ENCODE data around the gene TNS3.

TNS3 gene

DNA sequence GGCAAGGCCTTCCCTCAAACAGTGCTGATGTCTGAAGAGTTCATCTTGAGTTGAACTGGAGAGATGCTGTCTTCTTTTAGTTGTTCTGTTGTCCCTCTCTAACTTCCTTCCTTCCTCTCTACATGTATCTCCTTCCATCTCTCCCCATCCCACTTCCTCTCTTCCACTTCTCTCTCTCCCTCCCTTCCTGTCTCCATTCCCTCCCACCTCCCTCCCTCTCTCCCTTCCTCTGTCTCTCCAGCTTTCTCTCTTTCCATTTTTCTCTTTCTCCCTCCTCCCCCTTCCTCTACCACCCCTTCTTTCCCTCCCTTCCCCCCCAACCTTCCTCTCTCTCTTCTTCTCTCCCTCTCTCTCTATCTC, 40.7 kb upstream of the TNS3 start:
- no peak for DNase-seq (ENCODE audit: low read depth)
- TF ChIP-seq, protein P1, sequence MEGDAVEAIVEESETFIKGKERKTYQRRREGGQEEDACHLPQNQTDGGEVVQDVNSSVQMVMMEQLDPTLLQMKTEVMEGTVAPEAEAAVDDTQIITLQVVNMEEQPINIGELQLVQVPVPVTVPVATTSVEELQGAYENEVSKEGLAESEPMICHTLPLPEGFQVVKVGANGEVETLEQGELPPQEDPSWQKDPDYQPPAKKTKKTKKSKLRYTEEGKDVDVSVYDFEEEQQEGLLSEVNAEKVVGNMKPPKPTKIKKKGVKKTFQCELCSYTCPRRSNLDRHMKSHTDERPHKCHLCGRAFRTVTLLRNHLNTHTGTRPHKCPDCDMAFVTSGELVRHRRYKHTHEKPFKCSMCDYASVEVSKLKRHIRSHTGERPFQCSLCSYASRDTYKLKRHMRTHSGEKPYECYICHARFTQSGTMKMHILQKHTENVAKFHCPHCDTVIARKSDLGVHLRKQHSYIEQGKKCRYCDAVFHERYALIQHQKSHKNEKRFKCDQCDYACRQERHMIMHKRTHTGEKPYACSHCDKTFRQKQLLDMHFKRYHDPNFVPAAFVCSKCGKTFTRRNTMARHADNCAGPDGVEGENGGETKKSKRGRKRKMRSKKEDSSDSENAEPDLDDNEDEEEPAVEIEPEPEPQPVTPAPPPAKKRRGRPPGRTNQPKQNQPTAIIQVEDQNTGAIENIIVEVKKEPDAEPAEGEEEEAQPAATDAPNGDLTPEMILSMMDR (IDR thresholded peaks at IDR 0.05; ENCODE audit: low read depth, low read length, missing control alignments), result no peak
- no peak overlapping the region for H3K4me3 ChIP-seq (ENCODE audit: low read depth, low read length)

DNA sequence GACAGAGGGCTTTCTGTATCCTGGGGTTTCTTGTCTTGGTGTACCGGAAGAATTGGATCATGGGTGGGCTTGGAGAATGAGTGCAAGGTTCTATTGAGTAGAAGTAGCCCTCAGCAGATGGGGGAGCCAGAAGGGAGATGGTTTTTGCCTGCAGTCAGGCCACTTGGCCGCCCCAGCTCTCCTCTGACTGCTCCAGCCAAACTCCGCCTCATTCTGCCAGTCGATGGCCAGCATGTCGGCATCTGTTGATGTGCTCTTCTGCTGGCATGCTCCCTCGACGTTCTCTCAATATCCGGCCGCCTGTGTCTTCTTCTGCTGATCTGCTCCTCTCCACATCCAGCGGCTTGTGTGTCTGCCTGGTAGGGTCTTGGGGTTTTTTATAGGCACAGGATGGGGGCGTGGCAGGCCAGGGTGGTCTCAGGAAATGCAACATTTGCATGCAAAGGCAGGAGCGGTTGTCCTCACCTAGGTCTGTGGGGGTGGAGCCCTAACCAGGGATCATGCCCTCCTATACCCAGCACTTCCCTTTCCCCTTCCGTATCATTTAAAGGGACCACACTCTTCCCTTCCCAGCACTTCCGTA, 40.2 kb upstream of the TNS3 start:
- TF ChIP-seq, protein P1 (IDR thresholded peaks at IDR 0.05; ENCODE audit: low read depth, low read length, missing control alignments), result no peak
- no peak for DNase-seq (ENCODE audit: low read depth)
- no peak overlapping the region for H3K4me3 ChIP-seq (ENCODE audit: low read depth, low read length)

DNA sequence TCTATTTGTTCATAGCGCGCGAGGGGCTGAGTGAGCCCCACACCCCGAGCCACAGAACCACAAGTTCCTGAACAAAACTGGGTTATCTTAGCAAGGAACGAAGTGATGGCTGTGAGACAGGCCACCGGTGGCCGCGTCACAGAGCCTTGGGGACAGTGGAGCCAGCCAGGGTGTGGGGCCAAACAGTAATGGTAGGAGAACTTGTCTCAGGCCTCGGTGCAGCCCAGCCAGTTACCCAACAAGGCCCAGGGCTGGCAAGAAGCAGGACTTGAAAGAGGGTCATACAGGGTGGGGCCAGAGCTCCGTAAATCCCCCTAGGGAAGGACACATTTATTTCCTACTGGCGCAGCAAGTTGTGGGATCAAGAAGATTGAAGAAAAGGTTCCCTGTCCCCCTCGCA, 39.4 kb upstream of the TNS3 start:
- DNase-seq (ENCODE audit: low read depth), result no peak
- TF ChIP-seq, protein P1 (IDR thresholded peaks at IDR 0.05; ENCODE audit: low read depth, low read length, missing control alignments), result no peak
- H3K4me3 ChIP-seq (ENCODE audit: low read depth, low read length), result no peak overlapping the region

DNA sequence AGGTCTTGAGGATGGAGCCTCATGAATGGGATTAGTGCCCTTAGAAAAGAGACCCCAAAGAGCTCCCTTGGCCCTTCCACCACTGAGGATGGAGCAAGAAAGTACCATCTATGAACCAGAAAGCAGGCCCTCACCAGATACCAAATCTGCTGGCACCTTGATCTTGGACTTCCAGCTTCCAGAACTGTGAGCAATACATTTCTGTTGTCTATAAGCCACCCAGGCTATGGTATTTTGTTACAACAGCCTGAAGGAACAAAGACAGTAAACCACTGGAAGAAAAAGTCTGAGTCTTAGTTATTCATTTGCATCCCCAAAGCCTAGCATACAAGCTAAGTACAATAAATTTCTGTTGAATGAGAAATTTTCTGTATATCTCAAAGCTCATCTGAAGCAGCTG, 37.9 kb upstream of the TNS3 start:
- TF ChIP-seq, protein P1 (IDR thresholded peaks at IDR 0.05; ENCODE audit: low read depth, low read length, missing control alignments), result no peak
- no peak overlapping the region for H3K4me3 ChIP-seq (ENCODE audit: low read depth, low read length)
- no peak for DNase-seq (ENCODE audit: low read depth)

DNA sequence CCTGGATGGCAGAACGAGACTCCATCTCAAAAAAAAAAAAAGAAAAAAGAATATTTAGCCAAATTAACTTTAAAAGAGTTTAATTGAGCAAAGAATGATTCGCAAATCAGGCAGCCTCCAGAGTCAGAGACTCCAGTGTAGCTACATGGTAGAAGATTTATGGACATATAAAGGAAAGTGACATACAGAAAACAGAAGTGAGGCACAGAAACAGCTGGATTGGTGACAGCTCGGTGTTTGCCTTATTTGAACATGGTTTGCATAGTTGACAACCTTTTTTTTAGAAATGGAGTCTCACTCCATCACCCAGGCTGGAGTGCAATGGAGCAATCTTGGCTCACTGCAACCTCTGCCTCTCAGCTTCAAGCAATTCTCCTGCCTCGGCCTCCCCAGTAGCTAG, 35.2 kb upstream of the TNS3 start:
- TF ChIP-seq, protein P1 (IDR thresholded peaks at IDR 0.05; ENCODE audit: low read depth, low read length, missing control alignments), result no peak
- no peak overlapping the region for H3K4me3 ChIP-seq (ENCODE audit: low read depth, low read length)
- DNase-seq (ENCODE audit: low read depth), result no peak

DNA sequence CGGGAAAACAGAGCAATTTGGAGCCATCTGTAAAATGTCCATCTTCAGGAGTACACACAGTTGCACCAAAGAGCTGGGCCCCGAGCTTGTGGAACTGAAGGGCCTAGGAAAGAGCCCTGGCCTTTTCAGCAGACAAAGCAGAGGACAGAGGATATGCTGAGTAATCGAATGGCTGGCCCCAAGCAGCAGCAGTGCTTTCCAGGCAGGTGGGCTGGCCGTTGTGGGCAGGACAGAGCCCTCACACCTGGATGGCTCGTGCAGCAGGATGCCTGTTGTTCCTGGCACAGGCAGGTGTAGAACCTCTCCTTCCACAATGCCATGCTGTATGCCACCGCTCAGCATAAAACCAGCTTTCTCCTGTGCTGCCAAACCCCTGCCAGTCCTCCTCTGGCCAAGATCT, 32.5 kb upstream of the TNS3 start:
- DNase-seq (ENCODE audit: low read depth), result no peak
- TF ChIP-seq, protein P1 (IDR thresholded peaks at IDR 0.05; ENCODE audit: low read depth, low read length, missing control alignments), result no peak
- no peak overlapping the region for H3K4me3 ChIP-seq (ENCODE audit: low read depth, low read length)

DNA sequence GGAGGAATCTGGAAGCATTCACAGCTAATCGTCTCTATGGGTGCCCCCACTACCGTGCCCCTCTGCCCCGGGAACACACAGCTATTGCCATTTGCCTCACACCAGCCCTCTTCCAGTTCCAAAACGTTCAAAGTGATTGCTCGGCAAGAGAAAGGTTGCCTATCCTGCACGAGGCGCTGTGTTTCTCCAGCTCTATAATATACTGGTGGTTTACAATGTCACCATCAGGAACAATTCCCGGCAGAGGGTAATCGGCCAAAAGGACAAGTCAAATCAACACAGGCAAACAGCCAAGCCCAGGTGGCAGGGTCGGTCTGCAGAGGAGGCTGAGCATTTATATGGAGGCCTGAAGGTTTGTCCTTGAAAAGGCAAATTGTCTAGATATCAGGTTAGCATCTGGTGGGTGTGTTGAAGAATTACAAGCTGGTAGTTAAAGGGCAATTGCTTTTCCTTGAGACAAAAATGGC, 29.2 kb upstream of the TNS3 start:
- TF ChIP-seq, protein P1 (IDR thresholded peaks at IDR 0.05; ENCODE audit: low read depth, low read length, missing control alignments), result no peak
- no peak overlapping the region for H3K4me3 ChIP-seq (ENCODE audit: low read depth, low read length)
- DNase-seq (ENCODE audit: low read depth), result no peak
